IgD-negative memory B cell (primary cell): ENCODE data around the gene MC2R. TPM values are rescaled to one million over a fixed set of nuclear protein-coding genes. Genes with fewer than 3 reads are reported as not detected.

Experiments used
- H3K27ac Mint-ChIP-seq, 3 donors: one replicate each; pipeline ENCODE4 v1.8.0; 2020 to 2022; ENCODE audit warnings: mild to moderate bottlenecking in 3 of 3, mixed read lengths in 3 of 3, moderate library complexity in 1 of 3
- H3K27me3 Mint-ChIP-seq: one replicate; pipeline ENCODE4 v1.8.0; 2021; ENCODE audit warnings: mixed read lengths
- H3K36me3 Mint-ChIP-seq: one replicate; pipeline ENCODE4 v1.8.0; 2020; ENCODE audit warnings: mild to moderate bottlenecking, mixed read lengths
- H3K4me1 Mint-ChIP-seq, 3 donors: one replicate each; pipeline ENCODE4 v1.8.0; 2020 to 2022; ENCODE audit warnings: mixed read lengths in 3 of 3, mild to moderate bottlenecking in 1 of 3
- H3K4me3 Mint-ChIP-seq, 4 donors: one replicate each; pipeline ENCODE4 v1.8.0; 2020 to 2022; ENCODE audit warnings: mild to moderate bottlenecking in 4 of 4, mixed read lengths in 4 of 4, moderate library complexity in 3 of 4
- H3K9me3 Mint-ChIP-seq, 3 donors: one replicate each; pipeline ENCODE4 v1.8.0; 2020 to 2021; ENCODE audit warnings: mixed read lengths in 3 of 3, mild to moderate bottlenecking in 1 of 3
- polyA plus RNA-seq: library from polyadenylated mRNA; unstranded; fragments of 300-500 nt; fragmentation: Illumina TruSeq; gene quantifications from one replicate; pipeline ENCODE4 v1.2.3, GENCODE V29; 2021

MC2R gene
- polyA plus RNA-seq: not detected

DNA sequence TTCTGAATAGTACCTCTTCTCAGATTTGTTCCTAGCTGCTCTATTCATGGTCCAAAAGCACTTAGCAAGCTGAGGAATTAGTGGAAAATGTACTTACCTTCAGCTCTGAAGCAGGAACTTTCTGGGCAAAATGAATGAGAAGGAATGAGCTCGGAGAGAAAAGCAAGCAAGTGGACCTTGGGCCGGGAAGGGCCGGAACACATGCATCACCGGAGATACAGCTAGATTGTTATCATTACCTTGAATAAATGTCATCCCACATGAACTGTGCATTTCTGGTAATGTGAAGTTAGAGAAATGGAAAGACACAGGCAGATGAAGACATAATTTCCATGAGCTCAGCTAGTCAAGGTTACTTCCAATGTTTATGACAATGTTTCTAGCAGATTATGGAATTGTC is at the start of gene MC2R:
Gene MC2R (minus strand): TSS at position 146 of the 400 bp plus-strand sequence. CDS start 30,018 bp downstream, outside the sequence.
- H3K9me3 Mint-ChIP-seq: peaks cover 0 to 3% (median 0%) of the 10 kb centered on the region in 3 donors
- no peak within 1 kb of the TSS for H3K27ac Mint-ChIP-seq
- H3K4me3 Mint-ChIP-seq: no peak within 1 kb of the TSS
- H3K4me1 Mint-ChIP-seq: no peaks in the 10 kb centered on the region
- H3K27me3 Mint-ChIP-seq: no peaks in the 10 kb centered on the region
- H3K36me3 Mint-ChIP-seq: no peaks in the 10 kb centered on the region

DNA sequence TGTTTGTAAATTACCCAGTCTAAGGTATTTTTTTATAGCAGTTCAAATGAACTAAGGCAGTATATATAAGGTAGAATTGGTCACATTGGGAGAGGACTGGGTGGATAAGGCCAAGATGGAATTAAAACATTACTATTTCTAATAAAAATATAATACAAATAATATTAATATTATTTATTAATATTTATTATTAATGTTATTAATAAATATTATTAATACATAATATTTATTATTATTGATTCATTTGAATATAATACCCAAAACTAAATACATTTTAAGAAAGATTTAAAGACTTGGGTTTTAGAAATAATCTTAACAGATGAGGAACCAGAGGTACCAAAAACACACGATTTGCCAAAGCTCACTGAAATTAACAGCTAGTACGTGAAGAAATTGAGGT is 30.5 kb upstream of the MC2R start:
- Mint-ChIP-seq H3K4me3 (no peak overlapping the region), H3K9me3 (peaks cover 0 to 18% (median 8%) of the 10 kb centered on the region in 3 donors), H3K27me3 (no peaks in the 10 kb centered on the region), H3K4me1 (no peaks in the 10 kb centered on the region), H3K36me3 (no peaks in the 10 kb centered on the region), H3K27ac (no peak overlapping the region)

DNA sequence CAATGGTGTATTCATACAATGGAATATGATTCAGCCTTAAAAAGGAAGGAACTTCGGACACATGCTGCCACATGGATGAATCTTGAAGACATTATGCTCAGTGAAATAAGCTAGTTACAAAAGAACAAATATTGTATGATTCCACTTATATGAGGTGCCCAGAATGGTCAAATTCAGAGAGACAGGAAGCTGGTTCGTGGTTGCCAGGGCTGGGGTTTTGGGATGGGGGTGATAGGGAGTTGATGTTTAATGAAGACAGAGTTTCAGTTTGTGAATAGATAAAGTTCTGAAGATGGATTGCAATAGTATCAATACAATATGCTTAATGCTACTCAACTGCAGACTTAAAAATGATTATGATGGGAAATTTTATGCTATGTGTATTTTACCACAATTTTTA is 28.0 kb upstream of the MC2R start:
- no peaks in the 10 kb centered on the region for H3K36me3 Mint-ChIP-seq

DNA sequence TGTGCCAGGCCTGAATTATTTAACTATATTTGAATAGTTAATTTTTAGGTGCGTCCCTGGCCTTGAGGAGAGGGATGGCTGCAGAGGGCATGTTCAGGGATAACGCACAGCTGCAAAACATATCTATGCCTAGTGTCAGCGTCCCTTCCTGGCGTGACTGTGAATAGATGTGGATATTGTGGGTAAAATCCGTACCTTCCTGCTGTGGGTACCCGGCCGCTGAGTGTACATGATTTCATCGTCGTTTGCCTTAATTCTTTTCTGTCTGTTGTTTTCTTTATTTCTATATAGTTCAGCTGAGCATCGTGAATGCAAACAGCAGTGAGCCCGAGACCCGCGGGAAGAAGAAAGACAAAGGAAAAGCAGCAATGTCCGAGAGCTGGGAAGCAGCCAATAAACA is 25.0 kb upstream of the MC2R start:
- H3K4me1 Mint-ChIP-seq: peaks cover 3 to 9% (median 4%) of the 10 kb centered on the region in 3 donors
- peaks cover 0 to 8% (median 4%) of the 10 kb centered on the region in 3 donors for H3K9me3 Mint-ChIP-seq
- H3K36me3 Mint-ChIP-seq: no peaks in the 10 kb centered on the region
- H3K4me3 Mint-ChIP-seq: no peak overlapping the region
- no peak overlapping the region for H3K27ac Mint-ChIP-seq
- no peaks in the 10 kb centered on the region for H3K27me3 Mint-ChIP-seq

More for the DNA sequence above, 28.0 kb upstream of the MC2R start:
- Mint-ChIP-seq H3K4me1 (peaks cover 3 to 8% (median 4%) of the 10 kb centered on the region in 3 donors), H3K4me3 (no peak overlapping the region), H3K27ac (no peak overlapping the region), H3K27me3 (no peaks in the 10 kb centered on the region), H3K9me3 (peaks cover 0 to 15% (median 6%) of the 10 kb centered on the region in 3 donors)

DNA sequence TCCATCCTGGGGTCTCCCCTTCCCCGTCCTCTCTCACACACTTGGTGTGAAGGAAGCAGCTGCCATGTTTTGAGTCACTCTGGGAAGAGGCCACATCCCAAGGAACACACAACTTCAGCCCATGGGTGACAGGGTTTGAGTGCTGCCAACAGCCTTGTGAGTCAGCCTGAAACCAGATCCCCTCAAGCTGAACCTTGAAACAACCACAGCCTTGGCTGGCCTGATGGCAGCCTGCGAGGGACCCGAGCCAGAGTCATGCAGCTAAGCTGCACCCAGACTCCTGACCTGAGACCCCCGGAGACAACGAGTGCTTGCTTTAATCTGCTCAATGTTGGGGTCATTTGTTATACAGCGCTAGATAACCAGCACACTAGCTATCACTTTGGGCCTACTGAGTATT is 19.3 kb upstream of the MC2R start:
- no peaks in the 10 kb centered on the region for H3K27me3 Mint-ChIP-seq
- H3K36me3 Mint-ChIP-seq: no peaks in the 10 kb centered on the region
- no peak overlapping the region for H3K4me3 Mint-ChIP-seq
- peaks cover under 1 to 3% (median 2%) of the 10 kb centered on the region in 3 donors for H3K9me3 Mint-ChIP-seq
- H3K4me1 Mint-ChIP-seq: peaks cover 3 to 9% (median 4%) of the 10 kb centered on the region in 3 donors
- H3K27ac Mint-ChIP-seq: no peak overlapping the region

DNA sequence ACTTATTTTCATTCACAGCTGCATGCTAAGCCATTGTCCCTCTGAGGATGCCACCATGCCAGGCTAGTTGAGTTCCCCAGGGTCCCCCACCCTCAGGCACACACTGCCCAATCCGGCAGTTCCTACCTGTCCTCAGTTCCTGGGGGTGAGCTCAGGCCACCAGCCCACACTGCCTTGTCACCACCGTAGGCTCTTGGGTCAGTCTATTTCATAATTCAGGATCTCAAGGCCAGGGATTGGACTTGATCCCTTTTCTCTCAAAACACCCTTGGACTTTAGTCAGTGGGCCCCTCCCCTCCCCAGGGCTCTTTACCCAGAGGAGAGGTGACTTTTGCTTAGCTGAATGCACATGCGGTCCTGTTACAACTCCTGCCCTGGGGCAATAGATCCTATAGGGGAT is 18.7 kb upstream of the MC2R start:
- Mint-ChIP-seq H3K4me3 (no peak overlapping the region), H3K27ac (no peak overlapping the region), H3K9me3 (peaks cover 5 to 6% (median 6%) of the 10 kb centered on the region in 3 donors), H3K27me3 (no peaks in the 10 kb centered on the region), H3K36me3 (no peaks in the 10 kb centered on the region), H3K4me1 (peaks cover 3 to 8% (median 4%) of the 10 kb centered on the region in 3 donors)

DNA sequence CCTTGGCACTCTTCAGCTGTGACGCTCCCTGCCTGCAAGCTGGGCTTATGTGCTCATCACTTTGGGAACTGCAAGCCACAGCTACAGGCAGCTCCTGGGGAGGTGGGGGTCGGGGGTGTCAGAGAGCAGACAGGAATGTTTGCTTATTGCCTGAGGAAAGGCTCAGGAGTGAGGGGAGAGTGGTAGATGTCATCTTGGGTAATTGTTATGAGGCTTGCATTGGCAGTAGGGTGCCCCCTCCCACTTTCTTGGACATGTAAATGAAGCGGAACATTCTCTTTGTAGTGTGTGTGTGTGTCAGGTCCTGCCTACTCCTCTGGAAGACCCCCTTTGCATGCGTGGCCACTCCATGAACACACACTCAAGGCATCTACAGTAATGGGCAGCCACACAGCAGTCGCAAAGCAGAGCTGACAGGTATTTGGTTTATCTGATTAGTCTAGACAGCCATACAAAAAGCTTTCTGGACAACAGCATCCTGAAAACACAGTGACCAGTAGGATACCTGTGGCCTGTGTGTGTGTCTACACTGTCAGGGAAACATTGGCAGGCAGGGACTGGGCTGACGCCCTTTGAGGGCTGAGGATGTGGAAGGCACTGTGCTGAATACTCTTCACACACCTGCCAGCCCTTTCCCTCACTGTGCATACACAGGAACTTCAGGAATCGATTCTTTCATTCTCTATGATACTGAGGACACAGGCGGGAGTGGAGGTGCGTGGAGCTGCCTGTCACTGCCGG is 17.1 kb upstream of the MC2R start:
- Mint-ChIP-seq H3K4me3 (no peak overlapping the region), H3K27ac (no peak overlapping the region), H3K4me1 (no peaks in the 10 kb centered on the region), H3K36me3 (no peaks in the 10 kb centered on the region), H3K9me3 (peaks cover 5 to 9% (median 6%) of the 10 kb centered on the region in 3 donors), H3K27me3 (no peaks in the 10 kb centered on the region)

DNA sequence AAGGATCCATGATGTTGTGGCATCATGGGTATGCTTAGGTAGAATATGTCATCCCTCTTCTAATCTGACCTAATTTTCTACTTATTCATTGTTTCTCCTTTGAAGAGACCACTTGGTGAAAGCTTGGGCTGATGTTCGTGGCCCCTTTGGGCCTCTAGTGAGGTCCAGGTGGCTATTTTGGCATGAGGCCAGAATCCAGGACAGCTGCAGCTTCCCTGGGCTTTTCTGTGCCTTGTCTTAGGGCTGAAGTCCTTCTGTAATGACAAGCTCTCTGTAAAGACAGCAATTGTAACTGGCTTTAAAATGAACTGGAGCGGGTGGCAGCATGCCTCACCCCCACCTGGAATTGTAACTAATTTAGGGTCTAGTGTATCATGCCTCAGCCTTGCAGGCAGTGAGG is 15.6 kb upstream of the MC2R start:
- Mint-ChIP-seq H3K36me3 (no peaks in the 10 kb centered on the region), H3K27ac (no peak overlapping the region), H3K4me3 (no peak overlapping the region), H3K4me1 (no peaks in the 10 kb centered on the region), H3K27me3 (no peaks in the 10 kb centered on the region), H3K9me3 (peaks cover 6 to 9% (median 8%) of the 10 kb centered on the region in 3 donors)

DNA sequence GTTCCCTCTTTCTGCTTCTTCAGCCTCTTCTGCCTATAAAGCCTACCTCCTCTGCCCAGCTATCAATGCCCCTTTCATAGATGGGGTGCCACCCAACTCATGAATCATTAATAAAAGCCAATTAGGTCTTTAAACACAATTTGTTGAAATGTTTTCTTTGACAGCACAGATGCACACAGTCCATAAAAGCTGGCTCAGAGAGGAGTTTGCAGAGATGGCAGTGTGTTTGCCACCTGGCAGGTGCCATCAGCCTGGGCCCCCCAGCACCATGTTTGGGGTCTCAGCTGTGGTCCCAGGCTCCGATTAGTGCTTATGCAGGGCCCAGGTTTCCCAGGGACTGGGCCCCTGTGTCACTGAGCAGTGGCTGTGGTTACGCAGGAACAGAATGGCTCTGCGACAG is 7.9 kb upstream of the MC2R start:
- Mint-ChIP-seq H3K36me3 (no peaks in the 10 kb centered on the region), H3K4me3 (no peak overlapping the region), H3K27ac (no peak overlapping the region), H3K9me3 (peaks cover 0 to 7% (median 2%) of the 10 kb centered on the region in 3 donors), H3K27me3 (no peaks in the 10 kb centered on the region), H3K4me1 (no peaks in the 10 kb centered on the region)

DNA sequence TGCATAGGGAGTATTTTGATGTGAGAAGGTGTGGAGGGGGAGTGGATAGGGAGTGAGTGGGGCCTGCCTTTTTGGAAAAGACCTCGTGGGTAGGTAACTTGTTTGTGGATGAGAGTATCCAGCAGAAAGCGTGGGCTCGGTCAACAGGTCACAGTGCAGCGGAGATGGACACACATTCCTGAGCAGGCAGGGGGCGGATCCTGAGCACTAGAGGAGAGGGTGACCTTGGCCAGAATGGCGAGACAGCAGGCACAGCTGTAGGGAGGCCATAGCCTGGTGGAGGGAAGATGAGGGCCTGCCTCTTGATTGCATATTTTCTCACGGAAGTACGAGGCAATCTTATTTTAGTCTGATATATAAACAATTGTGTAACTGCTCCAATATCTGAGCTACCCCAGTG is 3.6 kb upstream of the MC2R start:
- H3K27me3 Mint-ChIP-seq: no peaks in the 10 kb centered on the region
- peak overlapping the region in 1 of 3 donors; percentile 36 for H3K27ac Mint-ChIP-seq
- H3K36me3 Mint-ChIP-seq: no peaks in the 10 kb centered on the region
- H3K4me3 Mint-ChIP-seq: no peak overlapping the region
- peaks cover 0 to 4% (median 0%) of the 10 kb centered on the region in 3 donors for H3K9me3 Mint-ChIP-seq
- no peaks in the 10 kb centered on the region for H3K4me1 Mint-ChIP-seq

DNA sequence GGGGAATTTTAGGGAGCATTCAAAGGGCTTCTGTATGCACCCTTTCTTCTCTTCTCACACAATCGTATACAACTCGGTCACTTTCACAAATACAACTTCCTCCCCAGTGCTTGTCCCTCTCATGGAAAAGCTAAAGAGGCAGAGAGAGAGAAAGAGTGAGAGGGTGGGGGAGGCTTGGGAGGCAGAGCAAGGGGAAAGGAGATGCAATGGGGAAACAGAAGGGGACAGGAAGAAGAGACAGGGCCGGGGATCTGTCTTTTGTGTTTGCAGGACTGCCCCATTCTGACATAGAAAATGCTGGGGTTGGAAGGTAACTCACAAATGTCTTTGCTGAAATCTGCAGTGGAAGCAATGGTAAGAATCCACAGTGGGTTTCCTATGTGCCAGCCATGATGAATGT is 2.1 kb upstream of the MC2R start:
- H3K27ac Mint-ChIP-seq: no peak overlapping the region
- H3K4me1 Mint-ChIP-seq: no peaks in the 10 kb centered on the region
- H3K4me3 Mint-ChIP-seq: no peak overlapping the region
- H3K9me3 Mint-ChIP-seq: peaks cover 0 to 4% (median 0%) of the 10 kb centered on the region in 3 donors
- H3K27me3 Mint-ChIP-seq: no peaks in the 10 kb centered on the region
- H3K36me3 Mint-ChIP-seq: no peaks in the 10 kb centered on the region

DNA sequence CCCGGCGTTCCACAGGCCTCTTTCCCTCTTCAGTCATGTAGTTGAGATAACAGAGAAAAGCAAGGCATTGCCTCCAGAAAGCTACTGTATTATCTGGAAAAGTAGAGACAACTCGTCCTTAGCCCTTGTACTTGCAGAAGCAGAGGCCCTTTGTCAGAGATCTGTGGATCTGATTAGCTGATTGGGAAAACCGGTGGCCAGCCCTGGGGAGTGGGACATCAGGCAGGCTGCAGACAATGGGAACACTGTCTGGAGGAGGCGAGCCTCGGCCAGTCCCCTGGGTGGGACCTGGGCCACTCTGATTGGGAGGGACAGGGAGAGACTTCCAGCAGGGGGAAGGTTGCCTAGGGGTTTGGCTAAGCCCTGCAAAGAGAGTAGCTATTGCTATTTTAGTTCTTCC is 1.2 kb upstream of the MC2R start:
- Mint-ChIP-seq H3K36me3 (no peaks in the 10 kb centered on the region), H3K27me3 (no peaks in the 10 kb centered on the region), H3K9me3 (peaks cover 0 to 4% (median 0%) of the 10 kb centered on the region in 3 donors), H3K4me3 (no peak overlapping the region), H3K4me1 (no peaks in the 10 kb centered on the region), H3K27ac (no peak overlapping the region)

DNA sequence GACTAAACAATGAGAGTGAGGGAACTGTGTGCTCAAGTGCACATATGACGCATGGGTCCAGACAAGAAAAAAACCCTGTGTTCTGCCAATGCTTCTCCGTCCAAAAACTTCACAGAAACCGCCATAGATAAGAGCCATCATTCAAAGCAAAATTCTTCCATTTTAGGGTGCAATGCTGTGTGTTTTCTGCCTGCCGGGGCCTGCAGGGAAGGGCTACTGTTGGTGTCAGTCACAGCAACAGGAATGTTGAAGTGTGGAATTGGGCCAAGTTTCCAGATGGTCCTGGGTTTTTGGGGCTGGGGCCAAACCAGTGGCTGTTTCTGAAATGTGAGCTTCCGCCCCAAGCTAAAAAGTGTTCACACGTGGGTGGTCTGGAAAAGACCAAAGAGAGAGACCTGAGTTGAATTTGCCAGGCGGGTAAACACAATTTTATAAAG is 677 bp upstream of the MC2R start:
- Mint-ChIP-seq H3K4me1 (no peaks in the 10 kb centered on the region), H3K27me3 (no peaks in the 10 kb centered on the region), H3K27ac (no peak overlapping the region), H3K4me3 (no peak overlapping the region), H3K9me3 (peaks cover 0 to 4% (median 0%) of the 10 kb centered on the region in 3 donors), H3K36me3 (no peaks in the 10 kb centered on the region)

DNA sequence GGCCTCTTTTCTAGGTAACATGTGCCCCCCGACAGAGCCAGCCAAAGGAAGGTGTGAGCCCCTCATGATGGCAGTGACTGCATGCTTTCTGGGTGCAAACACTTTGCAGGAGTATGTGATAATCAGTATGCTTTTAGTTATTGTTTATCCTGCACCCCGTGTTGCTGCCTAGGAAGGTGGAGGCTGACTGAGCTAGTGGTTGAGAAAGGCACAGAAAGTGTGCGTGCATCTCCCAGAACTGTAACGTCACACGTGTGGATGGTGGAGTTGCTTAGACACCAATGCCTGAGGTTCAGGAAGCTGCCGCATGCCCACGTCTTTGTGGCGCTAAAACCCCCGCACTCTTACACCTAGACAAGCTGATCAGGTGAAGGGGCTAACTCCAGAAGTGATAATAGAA is 580 bp downstream of the MC2R start:
- Mint-ChIP-seq H3K4me1 (no peaks in the 10 kb centered on the region), H3K4me3 (no peak overlapping the region), H3K9me3 (peaks cover 0 to 3% (median 0%) of the 10 kb centered on the region in 3 donors), H3K27me3 (no peaks in the 10 kb centered on the region), H3K27ac (no peak overlapping the region), H3K36me3 (peaks cover 1% of the 10 kb centered on the region)

DNA sequence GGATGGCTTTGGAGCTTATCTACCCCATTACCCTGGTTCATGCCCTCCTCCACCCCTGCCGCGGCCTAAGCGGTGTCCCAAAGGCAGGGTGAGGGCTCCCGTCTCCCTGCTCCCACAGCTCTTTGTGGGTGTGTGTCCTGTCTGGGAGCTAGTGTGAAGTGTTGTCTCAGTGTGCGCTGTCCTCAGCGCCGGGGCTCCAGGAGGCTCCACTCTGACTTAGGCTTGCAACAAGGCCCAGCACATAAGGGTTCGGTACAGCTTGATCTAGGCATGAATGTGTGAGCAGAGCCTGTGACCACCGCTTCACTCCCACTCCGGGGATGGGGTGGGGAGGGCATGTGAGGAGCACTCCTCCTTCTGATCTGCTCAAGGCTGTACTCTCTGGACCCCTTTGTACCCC is 1.2 kb downstream of the MC2R start:
- Mint-ChIP-seq H3K4me3 (no peak overlapping the region), H3K27ac (no peak overlapping the region), H3K27me3 (no peaks in the 10 kb centered on the region), H3K4me1 (no peaks in the 10 kb centered on the region), H3K9me3 (peaks cover 0 to 3% (median 0%) of the 10 kb centered on the region in 3 donors), H3K36me3 (peaks cover 1% of the 10 kb centered on the region)

DNA sequence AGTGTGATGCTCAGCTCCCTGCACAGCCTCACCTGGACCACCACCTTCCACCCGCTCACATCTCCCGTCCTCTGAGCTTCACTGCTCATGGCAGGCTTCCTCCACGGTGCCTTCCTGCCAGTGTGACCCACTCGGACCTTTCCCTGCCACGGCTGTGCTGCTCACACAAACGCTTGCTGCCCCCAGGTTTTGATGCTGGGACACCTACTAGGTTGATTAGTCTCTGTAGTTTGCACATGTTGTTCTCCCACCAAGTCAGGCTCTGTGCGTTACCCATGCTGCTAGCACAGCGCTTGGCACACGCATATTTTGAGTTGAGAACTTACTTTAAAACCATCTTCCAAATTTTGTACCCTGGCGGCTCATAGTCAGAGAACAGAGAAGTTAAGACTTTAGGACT is 2.1 kb downstream of the MC2R start:
- Mint-ChIP-seq H3K9me3 (no peaks in the 10 kb centered on the region), H3K36me3 (peaks cover 1% of the 10 kb centered on the region), H3K4me3 (no peak overlapping the region), H3K27ac (no peak overlapping the region), H3K4me1 (no peaks in the 10 kb centered on the region), H3K27me3 (no peaks in the 10 kb centered on the region)
